NK-92 (cell line): ENCODE data around the gene KRTAP5-6.

Source experiments
- DNase-seq: peaks from one replicate; lab custom pipeline; 2025; ENCODE audit not compliant: unreplicated experiment; lab: John Stamatoyannopoulos, UW

KRTAP5-6 gene

DNA sequence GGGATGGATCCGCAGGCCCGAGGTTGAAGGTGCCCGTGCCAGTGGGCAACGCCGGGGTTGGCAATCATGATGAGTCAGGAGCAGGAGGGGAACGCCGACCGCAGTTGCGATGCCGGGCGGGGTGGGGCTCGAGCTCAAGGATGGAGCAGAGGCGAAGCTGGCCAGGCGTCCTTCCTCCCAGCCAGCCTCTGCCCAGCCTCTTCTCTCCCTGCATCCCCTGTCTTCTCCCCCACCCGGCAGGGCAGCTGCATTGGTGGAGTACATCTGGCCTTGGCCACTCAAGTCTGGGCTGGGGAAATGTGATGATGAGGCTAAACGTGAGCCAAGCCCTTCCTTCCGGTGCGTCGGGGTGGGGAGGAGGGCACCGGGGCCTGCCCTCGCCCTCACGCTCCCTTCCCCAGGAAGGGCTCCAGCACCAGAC is 49.5 kb downstream of the KRTAP5-6 start:
- DNase-seq, result no peak

- DNase-seq, result no peak
Observed at GRCh38 chr11:1746956-1747752, 50.2 kb downstream of the KRTAP5-6 start.
